MM.1S (cell line): ENCODE data around the gene BACE2.
"Not testable (repeated sequence)": the region's sequence is repeated elsewhere in the genome, so short reads cannot be mapped to it uniquely, and the experiment has no call there.

Experiments
- EZH2phosphoT487 ChIP-seq: fragments of 300-600 bp; sonication (generic); IDR thresholded peaks from 2 replicates; pipeline ENCODE4 v1.6.1; 2018; ENCODE audit warnings: antibody characterized with exemption, low read length
- TF ChIP-seq, protein P1 (sequence below): fragments of 300-600 bp; sonication (generic); IDR thresholded peaks from 2 replicates; pipeline ENCODE4 v1.5.1; 2016; ENCODE audit warnings: antibody characterized with exemption, low read length, mixed read lengths

DNA sequence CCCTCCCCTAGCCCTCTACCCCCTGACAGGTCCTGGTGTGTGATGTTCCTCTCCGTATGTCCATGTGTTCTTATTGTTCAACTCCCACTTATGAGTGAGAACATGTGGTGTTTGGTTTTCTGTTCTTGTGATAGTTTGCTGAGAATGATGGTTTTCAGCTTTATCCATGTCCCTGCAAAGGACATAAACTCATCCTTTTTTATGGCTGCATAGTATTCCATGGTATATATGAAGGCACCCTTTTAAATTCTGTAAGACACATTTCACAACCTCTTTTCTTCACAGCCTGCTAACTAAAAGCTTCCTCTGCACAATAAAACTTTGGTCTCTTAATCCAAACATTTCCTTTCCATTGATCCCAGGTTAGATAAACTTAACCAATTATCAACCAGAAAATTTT, 88.3 kb downstream of the BACE2 start:
- TF ChIP-seq, protein P1, sequence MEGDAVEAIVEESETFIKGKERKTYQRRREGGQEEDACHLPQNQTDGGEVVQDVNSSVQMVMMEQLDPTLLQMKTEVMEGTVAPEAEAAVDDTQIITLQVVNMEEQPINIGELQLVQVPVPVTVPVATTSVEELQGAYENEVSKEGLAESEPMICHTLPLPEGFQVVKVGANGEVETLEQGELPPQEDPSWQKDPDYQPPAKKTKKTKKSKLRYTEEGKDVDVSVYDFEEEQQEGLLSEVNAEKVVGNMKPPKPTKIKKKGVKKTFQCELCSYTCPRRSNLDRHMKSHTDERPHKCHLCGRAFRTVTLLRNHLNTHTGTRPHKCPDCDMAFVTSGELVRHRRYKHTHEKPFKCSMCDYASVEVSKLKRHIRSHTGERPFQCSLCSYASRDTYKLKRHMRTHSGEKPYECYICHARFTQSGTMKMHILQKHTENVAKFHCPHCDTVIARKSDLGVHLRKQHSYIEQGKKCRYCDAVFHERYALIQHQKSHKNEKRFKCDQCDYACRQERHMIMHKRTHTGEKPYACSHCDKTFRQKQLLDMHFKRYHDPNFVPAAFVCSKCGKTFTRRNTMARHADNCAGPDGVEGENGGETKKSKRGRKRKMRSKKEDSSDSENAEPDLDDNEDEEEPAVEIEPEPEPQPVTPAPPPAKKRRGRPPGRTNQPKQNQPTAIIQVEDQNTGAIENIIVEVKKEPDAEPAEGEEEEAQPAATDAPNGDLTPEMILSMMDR = not testable (repeated sequence)
- not testable (repeated sequence) for TF ChIP-seq EZH2phosphoT487
